ENCODE results near the gene SKI. TPM values are rescaled to one million over a fixed set of nuclear protein-coding genes. Genes with fewer than 3 reads are reported as not detected.
"Not testable (repeated sequence)": the region's sequence is repeated elsewhere in the genome, so short reads cannot be mapped to it uniquely, and the experiment has no call there.

The SKI gene
- total RNA-seq, 1 donor from 2014 or later = 66.2 TPM

DNA sequence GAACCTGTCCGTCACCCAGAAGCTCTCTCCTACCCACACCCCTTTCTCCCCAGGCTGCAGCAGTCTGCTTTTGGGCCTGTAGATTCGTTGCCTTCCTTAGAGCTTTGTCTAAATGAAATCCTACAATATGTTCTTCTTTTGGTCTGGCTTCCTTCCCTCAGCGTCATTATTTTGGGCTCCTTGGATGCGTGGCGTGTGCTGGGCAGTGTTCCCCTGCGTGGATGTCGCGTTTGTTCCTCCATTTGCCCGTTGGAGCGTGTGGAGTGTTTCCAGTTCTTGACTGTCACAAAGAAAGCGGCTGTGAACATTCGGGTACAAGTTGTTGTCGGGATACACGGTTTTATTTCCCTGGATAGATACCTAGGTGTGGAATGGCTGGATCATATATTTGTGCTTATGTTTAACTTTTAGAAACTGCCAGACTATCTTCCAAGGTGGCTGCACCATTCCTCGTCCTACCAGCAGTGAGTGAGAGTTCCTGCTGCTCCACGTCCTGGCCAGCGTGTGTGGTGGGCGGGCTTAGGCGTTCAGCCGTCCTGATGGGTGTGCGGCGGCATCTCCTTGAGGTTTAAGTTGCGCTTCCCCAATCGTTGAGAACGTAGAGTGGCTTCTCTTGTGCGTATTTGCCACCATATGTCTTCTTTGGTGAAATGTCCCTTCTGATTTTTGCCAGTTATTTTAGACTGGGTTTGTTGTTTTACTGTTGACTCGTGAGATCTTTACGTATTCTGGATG lies 31.7 kb downstream of the SKI start:
- H3K9ac ChIP-seq (ENCODE audit: low read length) = no peak overlapping the region
- peaks cover 13% of the 10 kb centered on the region for H3K4me1 ChIP-seq (ENCODE audit: insufficient read depth, low read length)
- no peak for DNase-seq (ENCODE audit: low read depth)
- H3K79me2 ChIP-seq (ENCODE audit: insufficient read depth, low read length) = peaks cover 100% of the 10 kb centered on the region
- H3K9me3 Mint-ChIP-seq (ENCODE audit: unreplicated experiment) = no peaks in the 10 kb centered on the region
- H4K20me1 ChIP-seq (ENCODE audit: insufficient read depth, low read length) = peaks cover 98% of the 10 kb centered on the region
- H3K36me3 Mint-ChIP-seq (ENCODE audit: low read depth, unreplicated experiment) = peaks cover 4% of the 10 kb centered on the region
- H3K4me2 ChIP-seq (ENCODE audit: low read length) = no peak overlapping the region
- H3K4me1 Mint-ChIP-seq (ENCODE audit: low read depth, unreplicated experiment) = peaks cover 9% of the 10 kb centered on the region
- H3K27ac Mint-ChIP-seq (ENCODE audit: unreplicated experiment) = no peak overlapping the region
- H3K27me3 ChIP-seq (ENCODE audit: insufficient read depth, low read length) = no peaks in the 10 kb centered on the region
- H3K4me3 Mint-ChIP-seq (ENCODE audit: unreplicated experiment) = no peak overlapping the region
- H3K4me3 ChIP-seq (ENCODE audit: insufficient read depth, low read depth, low read length) = no peak overlapping the region
- peaks cover 13% of the 10 kb centered on the region for H3K9me3 ChIP-seq (ENCODE audit: insufficient read depth, low read depth, low read length)
- H3K27me3 Mint-ChIP-seq (ENCODE audit: low read depth, unreplicated experiment) = no peaks in the 10 kb centered on the region
- no peak overlapping the region for H2AFZ ChIP-seq (ENCODE audit: low read depth, low read length)
- H3K36me3 ChIP-seq (ENCODE audit: insufficient read depth, low read length) = no peaks in the 10 kb centered on the region
- no peak for FAIRE-seq
- H3K27ac ChIP-seq (ENCODE audit: low read depth, low read length) = no peak overlapping the region
- TF ChIP-seq EZH2 (IDR thresholded peaks at IDR 0.05; ENCODE audit: insufficient read depth, low read length) = no peak
- TF ChIP-seq, protein P1, sequence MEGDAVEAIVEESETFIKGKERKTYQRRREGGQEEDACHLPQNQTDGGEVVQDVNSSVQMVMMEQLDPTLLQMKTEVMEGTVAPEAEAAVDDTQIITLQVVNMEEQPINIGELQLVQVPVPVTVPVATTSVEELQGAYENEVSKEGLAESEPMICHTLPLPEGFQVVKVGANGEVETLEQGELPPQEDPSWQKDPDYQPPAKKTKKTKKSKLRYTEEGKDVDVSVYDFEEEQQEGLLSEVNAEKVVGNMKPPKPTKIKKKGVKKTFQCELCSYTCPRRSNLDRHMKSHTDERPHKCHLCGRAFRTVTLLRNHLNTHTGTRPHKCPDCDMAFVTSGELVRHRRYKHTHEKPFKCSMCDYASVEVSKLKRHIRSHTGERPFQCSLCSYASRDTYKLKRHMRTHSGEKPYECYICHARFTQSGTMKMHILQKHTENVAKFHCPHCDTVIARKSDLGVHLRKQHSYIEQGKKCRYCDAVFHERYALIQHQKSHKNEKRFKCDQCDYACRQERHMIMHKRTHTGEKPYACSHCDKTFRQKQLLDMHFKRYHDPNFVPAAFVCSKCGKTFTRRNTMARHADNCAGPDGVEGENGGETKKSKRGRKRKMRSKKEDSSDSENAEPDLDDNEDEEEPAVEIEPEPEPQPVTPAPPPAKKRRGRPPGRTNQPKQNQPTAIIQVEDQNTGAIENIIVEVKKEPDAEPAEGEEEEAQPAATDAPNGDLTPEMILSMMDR (IDR thresholded peaks at IDR 0.05; ENCODE audit: insufficient read depth, low read depth, low read length) = no peak

DNA sequence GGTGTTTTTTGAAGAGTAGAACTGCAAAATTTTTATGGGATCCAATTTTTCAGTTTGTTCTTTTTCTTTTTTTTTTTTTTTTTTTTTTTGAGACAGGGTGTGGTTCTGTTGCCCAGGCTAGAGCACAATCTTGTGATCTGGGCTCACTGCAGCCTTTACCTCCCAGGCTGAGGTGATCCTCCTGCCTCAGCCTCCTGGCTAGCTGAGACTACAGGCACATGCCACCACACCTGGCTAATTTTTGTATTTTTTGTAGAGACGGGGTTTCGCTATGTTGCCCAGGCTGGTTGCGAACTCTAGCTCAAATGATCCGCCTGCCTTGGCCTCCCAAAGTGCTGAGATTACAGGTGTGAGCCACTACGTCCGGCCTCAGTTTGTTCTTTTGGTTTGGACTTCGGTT lies 32.4 kb downstream of the SKI start:
- H3K27me3 Mint-ChIP-seq (ENCODE audit: low read depth, unreplicated experiment); H3K27me3 ChIP-seq (ENCODE audit: insufficient read depth, low read length); H3K27ac Mint-ChIP-seq (ENCODE audit: unreplicated experiment); H3K36me3 Mint-ChIP-seq (ENCODE audit: low read depth, unreplicated experiment); H3K4me3 ChIP-seq (ENCODE audit: insufficient read depth, low read depth, low read length); H3K36me3 ChIP-seq (ENCODE audit: insufficient read depth, low read length); H3K9ac ChIP-seq (ENCODE audit: low read length); H3K9me3 Mint-ChIP-seq (ENCODE audit: unreplicated experiment); FAIRE-seq; H3K27ac ChIP-seq (ENCODE audit: low read depth, low read length); H3K4me2 ChIP-seq (ENCODE audit: low read length); H3K4me3 Mint-ChIP-seq (ENCODE audit: unreplicated experiment); H2AFZ ChIP-seq (ENCODE audit: low read depth, low read length); H3K9me3 ChIP-seq (ENCODE audit: insufficient read depth, low read depth, low read length); DNase-seq (ENCODE audit: low read depth): not testable (repeated sequence)
- H3K4me1 Mint-ChIP-seq (ENCODE audit: low read depth, unreplicated experiment) = peaks cover 14% of the 10 kb centered on the region
- peaks cover 10% of the 10 kb centered on the region for H3K4me1 ChIP-seq (ENCODE audit: insufficient read depth, low read length)
- H3K79me2 ChIP-seq (ENCODE audit: insufficient read depth, low read length) = peaks cover 100% of the 10 kb centered on the region
- H4K20me1 ChIP-seq (ENCODE audit: insufficient read depth, low read length) = peaks cover 98% of the 10 kb centered on the region

DNA sequence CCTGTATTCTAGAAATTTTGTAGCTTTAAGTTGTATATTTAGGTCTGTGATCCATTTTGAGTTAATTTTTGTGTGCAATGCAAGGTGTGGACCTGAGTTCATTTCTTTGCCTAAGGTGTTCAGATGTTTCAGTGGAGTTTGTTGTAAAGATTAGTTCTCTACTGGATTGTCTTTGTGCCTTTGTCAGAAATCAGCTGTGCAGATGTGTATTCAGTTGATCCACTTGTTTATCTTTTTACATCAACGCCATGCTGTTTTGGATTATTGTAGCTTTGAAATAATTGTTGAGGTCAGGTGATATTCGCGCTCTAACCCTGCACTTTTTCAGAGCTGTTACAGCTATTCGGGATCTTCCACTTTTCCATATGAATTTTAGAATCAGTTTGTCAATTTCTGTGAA lies 32.8 kb downstream of the SKI start:
- H3K36me3 Mint-ChIP-seq (ENCODE audit: low read depth, unreplicated experiment) = peaks cover 4% of the 10 kb centered on the region

DNA sequence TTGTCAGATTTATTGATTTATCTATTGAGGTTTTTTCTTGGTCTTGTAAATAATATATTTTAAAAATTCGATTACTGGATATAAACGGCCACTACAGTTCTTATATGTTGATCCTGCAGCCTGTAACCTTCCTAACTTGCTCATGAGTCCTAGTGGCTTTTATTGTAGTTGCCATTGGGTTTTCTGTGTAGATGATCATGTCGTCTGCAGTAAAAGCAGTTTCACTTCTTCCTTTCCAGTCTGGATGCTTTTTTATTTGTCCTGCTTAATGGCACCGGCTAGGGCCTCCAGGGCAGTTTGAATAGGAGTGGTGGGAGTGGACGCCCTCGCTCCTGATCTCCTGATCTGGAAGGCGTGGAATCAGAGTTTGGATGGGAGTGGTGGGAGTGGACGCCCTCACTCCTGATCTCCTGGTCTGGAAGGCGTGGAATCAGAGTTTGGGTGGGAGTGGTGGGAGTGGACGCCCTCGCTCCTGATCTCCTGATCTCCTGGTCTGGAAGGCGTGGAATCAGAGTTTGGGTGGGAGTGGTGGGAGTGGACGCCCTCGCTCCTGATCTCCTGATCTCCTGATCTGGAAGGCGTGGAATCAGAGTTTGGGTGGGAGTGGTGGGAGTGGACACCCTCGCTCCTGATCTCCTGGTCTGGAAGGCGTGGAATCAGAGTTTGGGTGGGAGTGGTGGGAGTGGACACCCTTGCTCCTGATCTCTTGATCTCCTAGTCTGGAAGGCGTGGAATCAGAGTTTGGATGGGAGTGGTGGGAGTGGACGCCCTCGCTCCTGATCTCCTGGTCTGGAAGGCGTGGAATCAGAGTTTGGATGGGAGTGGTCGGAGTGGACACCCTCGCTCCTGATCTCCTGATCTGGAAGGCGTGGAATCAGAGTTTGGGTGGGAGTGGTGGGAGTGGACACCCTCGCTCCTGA lies 33.6 kb downstream of the SKI start:
- Mint-ChIP-seq H3K4me3 (ENCODE audit: unreplicated experiment) (peak overlapping the region; percentile 50), H3K4me1 (ENCODE audit: low read depth, unreplicated experiment) (peaks cover 20% of the 10 kb centered on the region)
- DNase-seq (ENCODE audit: low read depth); H3K27ac Mint-ChIP-seq (ENCODE audit: unreplicated experiment); FAIRE-seq; H3K9ac ChIP-seq (ENCODE audit: low read length); H3K27me3 Mint-ChIP-seq (ENCODE audit: low read depth, unreplicated experiment); H3K27me3 ChIP-seq (ENCODE audit: insufficient read depth, low read length); H3K4me1 ChIP-seq (ENCODE audit: insufficient read depth, low read length); H2AFZ ChIP-seq (ENCODE audit: low read depth, low read length); H3K9me3 Mint-ChIP-seq (ENCODE audit: unreplicated experiment); H3K4me3 ChIP-seq (ENCODE audit: insufficient read depth, low read depth, low read length); H3K36me3 ChIP-seq (ENCODE audit: insufficient read depth, low read length); H3K27ac ChIP-seq (ENCODE audit: low read depth, low read length); H3K9me3 ChIP-seq (ENCODE audit: insufficient read depth, low read depth, low read length); H3K4me2 ChIP-seq (ENCODE audit: low read length); H3K36me3 Mint-ChIP-seq (ENCODE audit: low read depth, unreplicated experiment): not testable (repeated sequence)
- Histone ChIP-seq H3K79me2 (ENCODE audit: insufficient read depth, low read length) (peaks cover 100% of the 10 kb centered on the region), H4K20me1 (ENCODE audit: insufficient read depth, low read length) (peaks cover 98% of the 10 kb centered on the region)

More for the DNA sequence above, 32.8 kb downstream of the SKI start:
- H3K4me1 ChIP-seq (ENCODE audit: insufficient read depth, low read length) = peaks cover 10% of the 10 kb centered on the region
- H2AFZ ChIP-seq (ENCODE audit: low read depth, low read length) = no peak overlapping the region
- no peak overlapping the region for H3K4me2 ChIP-seq (ENCODE audit: low read length)
- no peaks in the 10 kb centered on the region for H3K27me3 Mint-ChIP-seq (ENCODE audit: low read depth, unreplicated experiment)
- peaks cover 100% of the 10 kb centered on the region for H3K79me2 ChIP-seq (ENCODE audit: insufficient read depth, low read length)
- H3K27me3 ChIP-seq (ENCODE audit: insufficient read depth, low read length) = no peaks in the 10 kb centered on the region
- H3K27ac ChIP-seq (ENCODE audit: low read depth, low read length) = no peak overlapping the region
- H3K36me3 ChIP-seq (ENCODE audit: insufficient read depth, low read length) = no peaks in the 10 kb centered on the region
- DNase-seq (ENCODE audit: low read depth) (no peak), FAIRE-seq (no peak)
- H4K20me1 ChIP-seq (ENCODE audit: insufficient read depth, low read length) = peaks cover 98% of the 10 kb centered on the region
- no peak overlapping the region for H3K9ac ChIP-seq (ENCODE audit: low read length)
- peaks cover 3% of the 10 kb centered on the region for H3K9me3 ChIP-seq (ENCODE audit: insufficient read depth, low read depth, low read length)
- no peaks in the 10 kb centered on the region for H3K9me3 Mint-ChIP-seq (ENCODE audit: unreplicated experiment)
- no peak overlapping the region for H3K4me3 Mint-ChIP-seq (ENCODE audit: unreplicated experiment)
- TF ChIP-seq, protein P1 (IDR thresholded peaks at IDR 0.05; ENCODE audit: insufficient read depth, low read depth, low read length) = no peak
- no peak for TF ChIP-seq EZH2 (IDR thresholded peaks at IDR 0.05; ENCODE audit: insufficient read depth, low read length)
- peaks cover 15% of the 10 kb centered on the region for H3K4me1 Mint-ChIP-seq (ENCODE audit: low read depth, unreplicated experiment)
- H3K27ac Mint-ChIP-seq (ENCODE audit: unreplicated experiment) = no peak overlapping the region
- no peak overlapping the region for H3K4me3 ChIP-seq (ENCODE audit: insufficient read depth, low read depth, low read length)

Data from astrocyte (in vitro differentiated cells and primary cell).